AG09309 (cell line): Measurements from ENCODE around the gene CDCA3.

Experiments used
- DNase-seq: peaks from one replicate; pipeline ENCODE4 v3.0.0-alpha.2; 2010; ENCODE audit warnings: low read depth
- H3K4me3 ChIP-seq: 2 replicates; pipeline ENCODE4 v1.5.1; 2011; ENCODE audit warnings: mild to moderate bottlenecking, low read depth, low read length, moderate library complexity; ENCODE audit not compliant: control insufficient read depth
- CTCF ChIP-seq: IDR thresholded peaks from 2 replicates; pipeline ENCODE4 v1.5.1; 2011; ENCODE audit warnings: mild to moderate bottlenecking, low read depth, low read length, inconsistent platforms; ENCODE audit not compliant: insufficient read depth, control insufficient read depth; ENCODE audit errors: missing control alignments

Gene CDCA3

GRCh38 chr12:6830999-6831398 lies 20.1 kb downstream of the CDCA3 start:
- no peak overlapping the region for H3K4me3 ChIP-seq
- TF ChIP-seq CTCF: no peak
- DNase-seq: no peak

GRCh38 chr12:6830286-6830890 lies 20.7 kb downstream of the CDCA3 start:
- TF ChIP-seq CTCF: no peak
- no peak for DNase-seq
- H3K4me3 ChIP-seq: peak overlapping the region; percentile 53; the same call in 1 of the 2 replicates

GRCh38 chr12:6829536-6830220 lies 21.4 kb downstream of the CDCA3 start:
- no peak for DNase-seq
- peak overlapping the region; percentile 53 for H3K4me3 ChIP-seq
- TF ChIP-seq CTCF: peak; percentile 48

GRCh38 chr12:6828781-6829535 lies 22.1 kb downstream of the CDCA3 start:
- peak overlapping the region; percentile 53 for H3K4me3 ChIP-seq
- DNase-seq: no peak
- TF ChIP-seq CTCF: no peak

- no peak for TF ChIP-seq CTCF
- DNase-seq: no peak
- peak within 1 kb of the TSS; percentile 53 for H3K4me3 ChIP-seq
Measured at GRCh38 chr12:6827982-6828780, 22.9 kb downstream of the CDCA3 start, which contains the start of gene P3H3. Gene P3H3 (plus strand): TSS chr12:6828407. CDS start chr12:6828441, 34 bp downstream.

- H3K4me3 ChIP-seq: peak overlapping the region; percentile 29
- TF ChIP-seq CTCF: no peak
- no peak for DNase-seq
Measured at GRCh38 chr12:6827437-6827911, 23.6 kb downstream of the CDCA3 start.
